Measurements from ENCODE around the gene RBM5.

- TF ChIP-seq CTCF (conservative IDR thresholded peaks at IDR 0.05; ENCODE audit: low read length) = no peak
- TF ChIP-seq EZH2phosphoT487 (IDR thresholded peaks at IDR 0.05; ENCODE audit: borderline replicate concordance) = no peak
Observed at GRCh38 chr3:50120364-50121071, 31.8 kb downstream of the RBM5 start.

Measured in Loucy (cell line).